Neuronal stem cell (in vitro differentiated cells): ENCODE data around the gene AKAP8L.

Experiments
- DNase-seq: peaks from one replicate; pipeline ENCODE4 v3.0.0-alpha.2; 2013; ENCODE audit warnings: low spot score
- H2AFZ ChIP-seq: one replicate; pipeline ENCODE4 v1.6.1; 2013; ENCODE audit warnings: mild to moderate bottlenecking, low read length, inconsistent platforms
- H2AK5ac ChIP-seq: 2 replicates; pipeline ENCODE4 v1.6.1; 2013; ENCODE audit warnings: low read depth, mild to moderate bottlenecking, inconsistent platforms, low read length, moderate library complexity, mixed read lengths
- H2BK120ac ChIP-seq: 2 replicates; pipeline ENCODE4 v1.6.1; 2013; ENCODE audit warnings: low read depth, mild to moderate bottlenecking, inconsistent platforms, low read length, moderate library complexity, mixed read lengths
- H2BK12ac ChIP-seq: one replicate; pipeline ENCODE4 v1.6.1; 2013; ENCODE audit warnings: low read length, inconsistent platforms
- H2BK15ac ChIP-seq: 2 replicates; pipeline ENCODE4 v1.6.1; 2013; ENCODE audit warnings: mild to moderate bottlenecking, low read length, inconsistent platforms, mixed read lengths
- H2BK5ac ChIP-seq: one replicate; pipeline ENCODE4 v1.6.1; 2013; ENCODE audit warnings: inconsistent platforms, mild to moderate bottlenecking, low read length, moderate library complexity
- H3K14ac ChIP-seq: one replicate; pipeline ENCODE4 v1.6.1; 2013; ENCODE audit warnings: low read length, inconsistent platforms
- H3K18ac ChIP-seq: 2 replicates; pipeline ENCODE4 v1.6.1; 2013; ENCODE audit warnings: low read length, inconsistent platforms
- H3K23ac ChIP-seq: 2 replicates; pipeline ENCODE4 v1.6.1; 2013; ENCODE audit warnings: low read depth, mild to moderate bottlenecking, mixed read lengths, low read length, inconsistent platforms; ENCODE audit not compliant: poor library complexity
- H3K27ac ChIP-seq: replicated peaks from 3 replicates; pipeline ENCODE4 v1.5.1; 2013; ENCODE audit warnings: low read length, inconsistent platforms
- H3K27me3 ChIP-seq, 3 experiments: 2 replicates each; pipeline ENCODE4 v1.6.1; 2013; ENCODE audit warnings: low read length in 3 of 3, mild to moderate bottlenecking in 2 of 3, inconsistent platforms in 1 of 3, low read depth in 1 of 3, mixed read lengths in 1 of 3, moderate library complexity in 1 of 3; ENCODE audit not compliant: control insufficient read depth in 3 of 3, insufficient read depth in 3 of 3
- H3K36me3 ChIP-seq, 2 donors: replicated peaks in 1 of 2; 2 replicates each; pipeline ENCODE4 v1.6.1; 2013; ENCODE audit warnings: low read length in 2 of 2; ENCODE audit not compliant: control insufficient read depth in 2 of 2, insufficient read depth in 2 of 2
- H3K4ac ChIP-seq: 2 replicates; pipeline ENCODE4 v1.6.1; 2013; ENCODE audit warnings: inconsistent platforms, mild to moderate bottlenecking, low read length, moderate library complexity
- H3K4me1 ChIP-seq, 2 donors: 1 replicate in 1 of 2; 2 replicates in 1 of 2; pipeline ENCODE4 v1.6.1; 2013; ENCODE audit warnings: low read length in 2 of 2, low read depth in 1 of 2; ENCODE audit not compliant: control insufficient read depth in 2 of 2, insufficient read depth in 1 of 2
- H3K4me2 ChIP-seq: one replicate; pipeline ENCODE4 v1.6.1; 2013; ENCODE audit warnings: mild to moderate bottlenecking, low read length, inconsistent platforms; ENCODE audit not compliant: insufficient read depth, poor library complexity, severe bottlenecking
- H3K4me3 ChIP-seq, 2 donors: 2 replicates each; pipeline ENCODE4 v1.5.1; 2013; ENCODE audit warnings: low read length in 2 of 2, mild to moderate bottlenecking in 2 of 2, inconsistent platforms in 1 of 2, moderate library complexity in 1 of 2
- H3K79me1 ChIP-seq: one replicate; pipeline ENCODE4 v1.6.1; 2013; ENCODE audit warnings: low read depth, mild to moderate bottlenecking, inconsistent platforms, low read length, moderate library complexity
- H3K9ac ChIP-seq: one replicate; pipeline ENCODE4 v1.6.1; 2013; ENCODE audit warnings: mild to moderate bottlenecking, low read depth, low read length, inconsistent platforms; ENCODE audit not compliant: poor library complexity
- H3K9me3 ChIP-seq, 2 donors: replicated peaks in 1 of 2; 2 replicates each; pipeline versions ENCODE3 to v1.6.1; 2013; ENCODE audit warnings: low read length in 2 of 2, mild to moderate bottlenecking in 2 of 2, inconsistent platforms in 1 of 2, low read depth in 1 of 2, mixed read lengths in 1 of 2, moderate library complexity in 1 of 2; ENCODE audit not compliant: control insufficient read depth in 2 of 2, insufficient read depth in 1 of 2
- H4K8ac ChIP-seq: one replicate; pipeline ENCODE4 v1.6.1; 2013; ENCODE audit warnings: low read depth, mild to moderate bottlenecking, inconsistent platforms, low read length, moderate library complexity
- H4K91ac ChIP-seq: one replicate; pipeline ENCODE4 v1.6.1; 2013; ENCODE audit warnings: low read length, low read depth, mild to moderate bottlenecking, inconsistent platforms; ENCODE audit not compliant: poor library complexity
- WGBS, 2 donors: extraction: QIAGEN DNeasy Blood & Tissue Kit; methylation state at CpG; one replicate each; pipeline ENCODE4 v1.1.7; 2013; ENCODE audit warnings: missing lambda C conversion rate in 2 of 2, mixed read lengths in 1 of 2; ENCODE audit not compliant: insufficient read length in 2 of 2, insufficient replicate concordance in 1 of 2; ENCODE audit errors: extremely low coverage in 2 of 2; 5-methylcytosine and 5-hydroxymethylcytosine counted together

Gene AKAP8L

DNA sequence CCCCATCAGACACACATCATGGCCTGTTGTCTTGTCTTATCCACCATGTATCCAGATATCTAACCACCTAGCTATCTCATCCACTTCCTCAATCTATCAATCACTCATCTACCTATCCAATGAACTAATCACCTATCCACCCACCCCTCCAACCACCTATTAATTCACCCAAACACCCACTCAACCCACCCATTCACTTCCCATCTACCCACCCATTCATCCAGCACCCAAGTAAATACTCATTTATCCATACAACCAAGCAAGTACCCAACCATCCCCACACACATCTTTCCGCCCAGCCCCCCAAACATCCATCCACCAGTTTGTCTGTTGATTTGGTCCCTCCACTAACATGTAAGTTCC lies 31.7 kb upstream of the AKAP8L start:
- H3K4me2 ChIP-seq = no peak overlapping the region
- H2BK15ac ChIP-seq = no peak overlapping the region
- no peak overlapping the region for H2BK5ac ChIP-seq
- no peak overlapping the region for H3K18ac ChIP-seq
- no peaks in the 10 kb centered on the region for H3K79me1 ChIP-seq
- H2AFZ ChIP-seq = peak overlapping the region; percentile 81
- H2BK12ac ChIP-seq = no peak overlapping the region
- H2AK5ac ChIP-seq = no peak overlapping the region
- peaks cover 0 to 4% of the 10 kb centered on the region in 2 donors for H3K36me3 ChIP-seq
- no peak overlapping the region for H3K27ac ChIP-seq
- no peak overlapping the region for H3K14ac ChIP-seq
- no peak for DNase-seq
- H4K8ac ChIP-seq = no peak overlapping the region
- H3K23ac ChIP-seq = no peak overlapping the region
- peak overlapping the region; percentile 47 to 75 for H3K4me3 ChIP-seq
- peaks cover 0 to 30% (median 29%) of the 10 kb centered on the region in 3 experiments for H3K27me3 ChIP-seq
- peaks cover 11 to 12% of the 10 kb centered on the region in 2 donors for H3K4me1 ChIP-seq
- WGBS, 2 donors = no CpG with 5 or more reads among the region's 1 CpG
- no peak overlapping the region for H4K91ac ChIP-seq
- H2BK120ac ChIP-seq = no peak overlapping the region
- H3K4ac ChIP-seq = no peak overlapping the region
- no peak overlapping the region for H3K9ac ChIP-seq
- H3K9me3 ChIP-seq = no peaks in the 10 kb centered on the region

DNA sequence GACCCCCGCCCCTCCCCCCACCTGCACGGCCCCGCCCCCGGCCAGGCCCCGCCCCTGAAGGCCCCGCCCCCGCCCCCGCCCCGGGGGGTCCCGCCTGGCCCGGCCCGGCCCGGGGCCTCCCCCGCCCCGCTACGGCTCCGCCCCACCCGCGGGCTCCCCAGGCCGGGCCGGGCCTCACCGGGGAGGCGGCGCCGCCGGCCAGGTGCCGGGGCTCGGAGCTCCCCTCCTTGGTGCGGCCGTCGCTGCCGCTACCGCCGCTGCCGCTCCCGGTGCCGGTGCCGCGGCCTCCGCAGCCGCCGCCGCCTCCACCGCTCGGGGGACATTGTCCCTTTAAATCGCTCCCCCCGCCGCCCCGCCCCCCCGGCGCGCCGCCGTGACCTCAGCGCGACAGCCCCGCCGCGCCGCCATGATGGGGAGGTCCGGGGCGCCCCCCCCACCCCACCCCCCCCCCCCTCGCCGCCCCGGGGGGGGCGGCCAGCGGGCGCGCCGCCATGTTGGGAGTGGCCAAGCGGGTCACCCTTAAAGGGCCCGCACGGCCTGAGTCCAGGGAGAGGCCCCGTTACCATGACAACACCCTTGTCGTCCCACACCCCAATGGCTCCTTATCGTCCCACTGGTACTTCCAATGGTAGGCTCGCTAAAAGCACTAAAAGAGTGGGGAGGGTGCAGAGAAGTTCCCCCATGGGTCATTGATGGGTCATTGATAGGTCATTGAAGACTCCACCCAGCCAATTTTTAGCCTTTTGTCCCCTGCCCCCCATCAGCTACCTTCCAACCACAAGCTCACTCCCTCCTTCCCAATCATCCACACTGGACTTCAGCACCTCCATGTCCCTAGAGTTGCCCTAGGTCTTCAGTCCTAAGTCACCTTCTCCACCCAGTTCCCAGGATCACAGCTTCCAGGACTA lies 31.1 kb upstream of the AKAP8L start, which contains the start of gene WIZ:
Gene WIZ (minus strand): TSS at position 337 of the 908 bp plus-strand sequence. CDS start 1,649 bp downstream, outside the sequence.
- Histone ChIP-seq H3K27ac (no peak within 1 kb of the TSS), H3K18ac (peak within 1 kb of the TSS; percentile 95), H3K4me3 (peak within 1 kb of the TSS; percentile 56 to 89), H2AK5ac (no peak within 1 kb of the TSS), H4K91ac (no peak within 1 kb of the TSS), H3K23ac (no peak within 1 kb of the TSS), H4K8ac (no peak within 1 kb of the TSS), H3K36me3 (peaks cover 0 to 4% of the 10 kb centered on the region in 2 donors), H3K4me2 (peak within 1 kb of the TSS; percentile 86), H3K79me1 (no peaks in the 10 kb centered on the region), H2BK12ac (no peak within 1 kb of the TSS), H2BK5ac (no peak within 1 kb of the TSS), H3K9ac (peak within 1 kb of the TSS; percentile 63), H2BK15ac (no peak within 1 kb of the TSS), H3K14ac (peak within 1 kb of the TSS; percentile 75), H2AFZ (peak within 1 kb of the TSS; percentile 90), H2BK120ac (no peak within 1 kb of the TSS), H3K9me3 (no peaks in the 10 kb centered on the region), H3K4me1 (peaks cover 11 to 12% of the 10 kb centered on the region in 2 donors), H3K27me3 (peaks cover 0 to 23% (median 23%) of the 10 kb centered on the region in 3 experiments), H3K4ac (no peak within 1 kb of the TSS)
- no CpG with 5 or more reads among the region's 77 CpGs for WGBS, 2 donors
- peak; percentile 62 for DNase-seq

DNA sequence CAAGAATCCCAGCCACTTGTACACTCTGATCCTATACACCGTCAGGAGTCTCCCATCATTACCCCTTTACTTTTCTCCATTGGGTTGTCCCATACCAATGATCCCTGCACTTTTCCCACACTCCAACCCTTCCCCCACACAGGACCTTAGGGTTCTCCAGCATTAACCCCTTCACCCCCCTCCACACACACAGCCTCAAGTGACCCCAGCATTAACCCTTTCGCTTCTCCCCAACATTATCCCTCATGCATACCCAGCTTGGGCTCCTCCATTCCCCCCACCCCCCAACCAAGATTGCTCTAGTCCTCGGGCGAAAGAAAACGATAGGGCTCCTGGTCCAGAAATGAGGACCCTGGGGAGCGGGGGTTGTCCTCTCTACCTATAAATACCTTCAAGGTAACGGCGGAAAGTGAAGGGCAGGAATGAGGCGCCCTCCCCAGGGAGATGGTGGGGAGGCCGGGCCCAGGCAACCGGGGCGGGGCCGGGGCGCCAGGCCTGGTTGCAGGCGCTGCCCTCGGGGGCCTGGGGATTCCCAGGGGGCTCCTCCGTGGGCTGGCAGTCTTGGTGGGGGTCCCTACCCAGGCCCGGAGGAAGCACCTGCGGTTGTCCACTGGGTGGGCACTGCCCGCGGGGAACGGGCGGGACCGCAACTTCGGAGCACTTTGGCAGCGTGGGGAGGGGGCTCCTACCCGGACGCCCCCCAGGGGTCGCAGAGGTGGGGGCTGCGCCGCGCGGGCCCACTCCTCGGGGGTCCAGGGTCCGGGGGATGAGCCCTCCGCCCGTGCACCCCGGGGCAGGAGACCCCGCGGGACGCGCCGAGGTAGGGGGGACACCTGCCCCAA lies 30.2 kb upstream of the AKAP8L start:
- no peak for DNase-seq
- no peaks in the 10 kb centered on the region for H3K79me1 ChIP-seq
- H2BK5ac ChIP-seq = no peak overlapping the region
- H2AK5ac ChIP-seq = no peak overlapping the region
- peak overlapping the region; percentile 90 for H2AFZ ChIP-seq
- H2BK12ac ChIP-seq = no peak overlapping the region
- peaks cover 0 to 14% (median 14%) of the 10 kb centered on the region in 3 experiments for H3K27me3 ChIP-seq
- H3K23ac ChIP-seq = no peak overlapping the region
- no peak overlapping the region for H4K8ac ChIP-seq
- peaks cover 0 to 4% of the 10 kb centered on the region in 2 donors for H3K36me3 ChIP-seq
- peak overlapping the region; percentile 75 for H3K14ac ChIP-seq
- peak overlapping the region; percentile 86 for H3K4me2 ChIP-seq
- no CpG with 5 or more reads among the region's 43 CpGs for WGBS, 2 donors
- H3K18ac ChIP-seq = peak overlapping the region; percentile 95
- H4K91ac ChIP-seq = no peak overlapping the region
- H2BK120ac ChIP-seq = no peak overlapping the region
- H2BK15ac ChIP-seq = no peak overlapping the region
- H3K9me3 ChIP-seq = no peaks in the 10 kb centered on the region
- H3K4me1 ChIP-seq = peaks cover 11 to 12% of the 10 kb centered on the region in 2 donors
- peak overlapping the region; percentile 63 for H3K9ac ChIP-seq
- H3K4ac ChIP-seq = no peak overlapping the region
- no peak overlapping the region for H3K27ac ChIP-seq
- peak overlapping the region; percentile 56 to 89 for H3K4me3 ChIP-seq
